K562 (cell line): Measurements from ENCODE around the gene SERF2. TPM values are rescaled to one million over a fixed set of nuclear protein-coding genes. Genes with fewer than 3 reads are reported as not detected.

ENCODE experiments used
- CBX5 ChIP-seq: IDR thresholded peaks from 2 replicates; pipeline ENCODE4 v1.6.1; 2014; ENCODE audit warnings: low read depth, borderline replicate concordance
- FOXK2 ChIP-seq, 2 experiments: fragments of 450-650 bp; IDR thresholded peaks in 1 of 2; conservative IDR thresholded peaks in 1 of 2; 2 replicates each; pipeline ENCODE4 v1.6.1; 2016; ENCODE audit warnings: low read depth in 2 of 2, mild to moderate bottlenecking in 1 of 2
- NR1H2 ChIP-seq: sonication (generic); formaldehyde crosslinking; IDR thresholded peaks from 2 replicates; pipeline ENCODE4 v1.4.0; 2020; ENCODE audit warnings: mild to moderate bottlenecking, missing genetic modification reagents
- NR2C1 ChIP-seq, 2 experiments: fragments of 450-650 bp; IDR thresholded peaks; 2 replicates each; pipeline ENCODE4 v1.6.1; 2017; ENCODE audit warnings: mild to moderate bottlenecking in 2 of 2, antibody characterized with exemption in 1 of 2, inconsistent platforms in 1 of 2, missing compliant biosample characterization in 1 of 2, missing genetic modification characterization in 1 of 2
- SIN3A ChIP-seq, 2 experiments: fragments of 150-350 bp in 1 of 2; IDR thresholded peaks; 2 replicates each; pipeline ENCODE4 v1.6.1; 2011 to 2016; ENCODE audit warnings: borderline replicate concordance in 2 of 2, low read depth in 2 of 2, low read length in 2 of 2, mild to moderate bottlenecking in 2 of 2, moderate library complexity in 2 of 2; ENCODE audit not compliant: control insufficient read depth in 1 of 2
- SREBF1 ChIP-seq: fragments of 150-350 bp; IDR thresholded peaks from 2 replicates; pipeline ENCODE4 v1.6.1; 2014; ENCODE audit warnings: antibody characterized with exemption, low read depth, low read length, borderline replicate concordance
- TAF15 ChIP-seq: fragments of 200-400 bp; formaldehyde crosslinking; IDR thresholded peaks from 2 replicates; pipeline ENCODE4 v1.6.1; 2017; ENCODE audit warnings: mild to moderate bottlenecking, low read depth, low read length, moderate library complexity
- ZNF239 ChIP-seq: fragments of 250-450 bp; sonication (Bioruptor Pico); IDR thresholded peaks from 2 replicates; pipeline ENCODE4 v1.4.0; 2020; ENCODE audit warnings: mild to moderate bottlenecking
- polyA plus RNA-seq, 8 experiments: library from polyadenylated mRNA; depleted of rRNA in 4 of 8; stranded (reverse) in 5 of 8; unstranded in 3 of 8; fragments of >200 nt; fragmentation: Nextera tagmentation in 2 of 8; fragmentation: Illumina TruSeq in 1 of 8; extraction: Ambion mirVana in 2 of 8; extraction: Trizol in 1 of 8; gene quantifications; 2 replicates each; pipeline versions ENCODE4 v1.2.1 to v1.2.3, GENCODE V29; 2011 to 2014; ENCODE audit warnings: inconsistent platforms in 1 of 8, missing spikeins in 1 of 8
- total RNA-seq, 7 experiments: library from RNA; depleted of rRNA in 6 of 7; stranded (reverse); fragments of >200 nt in 6 of 7; fragmentation: Illumina TruSeq in 2 of 7; extraction: Trizol in 2 of 7; gene quantifications; 2 replicates each; pipeline versions ENCODE4 v1.2.1 to v1.2.3, GENCODE V29; 2011 to 2021; ENCODE audit warnings: low replicate concordance in 1 of 7
- TF ChIP-seq, protein P1 (sequence below): fragments of 250-450 bp; sonication (Bioruptor Pico); IDR thresholded peaks from 2 replicates; pipeline ENCODE4 v1.4.0; 2020

The SERF2 gene
- total and polyA plus RNA-seq, 9 of the 15 experiments (the other 6 are each of a cell fraction or from before 2014, with no cell fraction given), result 497 to 3,360 (median 867) TPM

DNA sequence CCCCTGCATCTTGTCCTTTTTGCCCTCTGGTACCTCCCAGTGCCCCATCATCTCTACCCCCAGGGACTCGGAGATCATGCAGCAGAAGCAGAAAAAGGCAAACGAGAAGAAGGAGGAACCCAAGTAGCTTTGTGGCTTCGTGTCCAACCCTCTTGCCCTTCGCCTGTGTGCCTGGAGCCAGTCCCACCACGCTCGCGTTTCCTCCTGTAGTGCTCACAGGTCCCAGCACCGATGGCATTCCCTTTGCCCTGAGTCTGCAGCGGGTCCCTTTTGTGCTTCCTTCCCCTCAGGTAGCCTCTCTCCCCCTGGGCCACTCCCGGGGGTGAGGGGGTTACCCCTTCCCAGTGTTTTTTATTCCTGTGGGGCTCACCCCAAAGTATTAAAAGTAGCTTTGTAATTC, 1.5 kb downstream of the SERF2 start (continued):
- TF ChIP-seq NR2C1 (IDR thresholded peaks at IDR 0.05) (no peak), NR2C1 (tag; IDR thresholded peaks at IDR 0.05) (no peak), TAF15 (no peak), SREBF1 (no peak), NR1H2 (CRISPR knock-in tag) (no peak), ZNF239 (CRISPR knock-in tag) (no peak), SIN3A (IDR thresholded peaks at IDR 0.05; ENCODE audit: borderline replicate concordance in 2 of 2, control insufficient read depth in 1 of 2, low read depth in 2 of 2, low read length in 2 of 2) (no peak), FOXK2 (conservative IDR thresholded peaks at IDR 0.05 in 1 of 2, IDR thresholded peaks at IDR 0.05 in 1 of 2; ENCODE audit: low read depth in 2 of 2) (no peak), CBX5 (no peak)
- TF ChIP-seq, protein P1, sequence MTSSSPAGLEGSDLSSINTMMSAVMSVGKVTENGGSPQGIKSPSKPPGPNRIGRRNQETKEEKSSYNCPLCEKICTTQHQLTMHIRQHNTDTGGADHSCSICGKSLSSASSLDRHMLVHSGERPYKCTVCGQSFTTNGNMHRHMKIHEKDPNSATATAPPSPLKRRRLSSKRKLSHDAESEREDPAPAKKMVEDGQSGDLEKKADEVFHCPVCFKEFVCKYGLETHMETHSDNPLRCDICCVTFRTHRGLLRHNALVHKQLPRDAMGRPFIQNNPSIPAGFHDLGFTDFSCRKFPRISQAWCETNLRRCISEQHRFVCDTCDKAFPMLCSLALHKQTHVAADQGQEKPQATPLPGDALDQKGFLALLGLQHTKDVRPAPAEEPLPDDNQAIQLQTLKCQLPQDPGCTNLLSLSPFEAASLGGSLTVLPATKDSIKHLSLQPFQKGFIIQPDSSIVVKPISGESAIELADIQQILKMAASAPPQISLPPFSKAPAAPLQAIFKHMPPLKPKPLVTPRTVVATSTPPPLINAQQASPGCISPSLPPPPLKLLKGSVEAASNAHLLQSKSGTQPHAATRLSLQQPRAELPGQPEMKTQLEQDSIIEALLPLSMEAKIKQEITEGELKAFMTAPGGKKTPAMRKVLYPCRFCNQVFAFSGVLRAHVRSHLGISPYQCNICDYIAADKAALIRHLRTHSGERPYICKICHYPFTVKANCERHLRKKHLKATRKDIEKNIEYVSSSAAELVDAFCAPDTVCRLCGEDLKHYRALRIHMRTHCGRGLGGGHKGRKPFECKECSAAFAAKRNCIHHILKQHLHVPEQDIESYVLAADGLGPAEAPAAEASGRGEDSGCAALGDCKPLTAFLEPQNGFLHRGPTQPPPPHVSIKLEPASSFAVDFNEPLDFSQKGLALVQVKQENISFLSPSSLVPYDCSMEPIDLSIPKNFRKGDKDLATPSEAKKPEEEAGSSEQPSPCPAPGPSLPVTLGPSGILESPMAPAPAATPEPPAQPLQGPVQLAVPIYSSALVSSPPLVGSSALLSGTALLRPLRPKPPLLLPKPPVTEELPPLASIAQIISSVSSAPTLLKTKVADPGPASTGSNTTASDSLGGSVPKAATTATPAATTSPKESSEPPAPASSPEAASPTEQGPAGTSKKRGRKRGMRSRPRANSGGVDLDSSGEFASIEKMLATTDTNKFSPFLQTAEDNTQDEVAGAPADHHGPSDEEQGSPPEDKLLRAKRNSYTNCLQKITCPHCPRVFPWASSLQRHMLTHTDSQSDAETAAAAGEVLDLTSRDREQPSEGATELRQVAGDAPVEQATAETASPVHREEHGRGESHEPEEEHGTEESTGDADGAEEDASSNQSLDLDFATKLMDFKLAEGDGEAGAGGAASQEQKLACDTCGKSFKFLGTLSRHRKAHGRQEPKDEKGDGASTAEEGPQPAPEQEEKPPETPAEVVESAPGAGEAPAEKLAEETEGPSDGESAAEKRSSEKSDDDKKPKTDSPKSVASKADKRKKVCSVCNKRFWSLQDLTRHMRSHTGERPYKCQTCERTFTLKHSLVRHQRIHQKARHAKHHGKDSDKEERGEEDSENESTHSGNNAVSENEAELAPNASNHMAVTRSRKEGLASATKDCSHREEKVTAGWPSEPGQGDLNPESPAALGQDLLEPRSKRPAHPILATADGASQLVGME (CRISPR knock-in tag), result no peak
- TF ChIP-seq, all 486 proteins: peak for 0
